Mesendoderm (in vitro differentiated cells): ENCODE results near the gene C1QL2.

Source experiments
- DNase-seq: peaks from one replicate; pipeline ENCODE4 v3.0.0; 2013
- H2AK5ac ChIP-seq: 2 replicates; pipeline ENCODE4 v1.6.1; 2013; ENCODE audit warnings: low read length, inconsistent platforms
- H2BK120ac ChIP-seq: 2 replicates; pipeline ENCODE4 v1.6.1; 2013; ENCODE audit warnings: low read depth, mild to moderate bottlenecking, low read length, moderate library complexity, mixed read lengths
- H2BK15ac ChIP-seq: replicated peaks from 2 replicates; pipeline ENCODE4 v1.6.1; 2013; ENCODE audit warnings: low read depth, mild to moderate bottlenecking, moderate library complexity
- H2BK5ac ChIP-seq: 2 replicates; pipeline ENCODE4 v1.6.1; 2013; ENCODE audit warnings: low read length, inconsistent platforms
- H3K18ac ChIP-seq: 2 replicates; pipeline ENCODE4 v1.6.1; 2013; ENCODE audit warnings: mild to moderate bottlenecking, low read length, mixed read lengths
- H3K23ac ChIP-seq: one replicate; pipeline ENCODE4 v1.6.1; 2013; ENCODE audit warnings: low read length
- H3K27ac ChIP-seq: 2 replicates; pipeline ENCODE4 v1.5.1; 2013; ENCODE audit warnings: low read depth, mild to moderate bottlenecking, inconsistent platforms, low read length, moderate library complexity
- H3K27me3 ChIP-seq: 2 replicates; pipeline ENCODE4 v1.6.1; 2013; ENCODE audit warnings: low read length, control low read depth, mild to moderate bottlenecking, inconsistent platforms; ENCODE audit not compliant: insufficient read depth, poor library complexity
- H3K36me3 ChIP-seq: 2 replicates; pipeline ENCODE4 v1.6.1; 2013; ENCODE audit warnings: low read length, inconsistent platforms; ENCODE audit not compliant: control insufficient read depth, insufficient read depth
- H3K4ac ChIP-seq: one replicate; pipeline ENCODE4 v1.6.1; 2013; ENCODE audit warnings: low read depth, mild to moderate bottlenecking, low read length, moderate library complexity
- H3K4me1 ChIP-seq: 2 replicates; pipeline ENCODE4 v1.6.1; 2013; ENCODE audit warnings: low read depth, low read length, inconsistent platforms; ENCODE audit not compliant: control insufficient read depth
- H3K4me2 ChIP-seq: 2 replicates; pipeline ENCODE4 v1.6.1; 2013; ENCODE audit warnings: low read length
- H3K4me3 ChIP-seq: 2 replicates; pipeline ENCODE4 v1.5.1; 2013; ENCODE audit warnings: mild to moderate bottlenecking, low read length
- H3K56ac ChIP-seq: one replicate; pipeline ENCODE4 v1.6.1; 2013; ENCODE audit warnings: low read length
- H3K79me1 ChIP-seq: 2 replicates; pipeline ENCODE4 v1.6.1; 2013; ENCODE audit warnings: low read length, inconsistent platforms
- H3K79me2 ChIP-seq: 2 replicates; pipeline ENCODE4 v1.6.1; 2013; ENCODE audit warnings: mild to moderate bottlenecking, low read length; ENCODE audit not compliant: control insufficient read depth, insufficient read depth
- H3K9ac ChIP-seq: 2 replicates; pipeline ENCODE4 v1.6.1; 2013; ENCODE audit warnings: low read length, inconsistent platforms
- H4K5ac ChIP-seq: one replicate; pipeline ENCODE4 v1.6.1; 2013; ENCODE audit warnings: low read length
- H4K8ac ChIP-seq: one replicate; pipeline ENCODE4 v1.6.1; 2013; ENCODE audit warnings: low read depth, mild to moderate bottlenecking, control low read depth, low read length, moderate library complexity
- WGBS: extraction: QIAGEN DNeasy Blood & Tissue Kit; methylation state at CpG from one replicate; pipeline ENCODE4 v1.1.7; 2013; ENCODE audit warnings: low lambda C conversion rate, missing lambda C conversion rate; ENCODE audit not compliant: insufficient coverage; ENCODE audit errors: extremely low coverage; 5-methylcytosine and 5-hydroxymethylcytosine counted together

Gene C1QL2

GRCh38 chr2:119174216-119174992 is 15.9 kb upstream of the C1QL2 start:
- Histone ChIP-seq H3K23ac (no peak overlapping the region), H3K4me1 (no peaks in the 10 kb centered on the region), H3K4ac (no peak overlapping the region), H3K79me2 (no peaks in the 10 kb centered on the region), H2BK5ac (no peak overlapping the region), H3K79me1 (no peaks in the 10 kb centered on the region), H2BK120ac (no peak overlapping the region), H3K36me3 (no peaks in the 10 kb centered on the region), H3K4me3 (no peak overlapping the region), H4K5ac (no peak overlapping the region), H3K27me3 (no peaks in the 10 kb centered on the region), H3K27ac (no peak overlapping the region), H2BK15ac (no peak overlapping the region), H4K8ac (no peak overlapping the region), H3K56ac (no peak overlapping the region), H3K18ac (no peak overlapping the region), H3K9ac (no peak overlapping the region), H3K4me2 (no peak overlapping the region), H2AK5ac (no peak overlapping the region)
- no CpG with 5 or more reads among the region's 22 CpGs for whole genome bisulfite sequencing
- peak; percentile 65 for DNase-seq

- Histone ChIP-seq H4K5ac (no peak overlapping the region), H3K18ac (no peak overlapping the region), H2AK5ac (no peak overlapping the region), H2BK120ac (no peak overlapping the region), H3K4ac (no peak overlapping the region), H3K4me1 (no peaks in the 10 kb centered on the region), H3K56ac (no peak overlapping the region), H3K4me2 (no peak overlapping the region), H2BK5ac (no peak overlapping the region), H3K79me1 (no peaks in the 10 kb centered on the region), H3K9ac (no peak overlapping the region), H3K4me3 (no peak overlapping the region), H3K27ac (no peak overlapping the region), H2BK15ac (no peak overlapping the region), H4K8ac (no peak overlapping the region), H3K23ac (no peak overlapping the region), H3K79me2 (no peaks in the 10 kb centered on the region), H3K36me3 (no peaks in the 10 kb centered on the region), H3K27me3 (no peaks in the 10 kb centered on the region)
- no CpG with 5 or more reads among the region's 14 CpGs for WGBS
- no peak for DNase-seq
These were observed 15.1 kb upstream of the C1QL2 start for GRCh38 chr2:119173556-119174060.

- no peak overlapping the region for H2BK120ac ChIP-seq
- H3K36me3 ChIP-seq: no peaks in the 10 kb centered on the region
- H3K4me3 ChIP-seq: no peak overlapping the region
- H3K79me2 ChIP-seq: no peaks in the 10 kb centered on the region
- H3K27ac ChIP-seq: no peak overlapping the region
- no peaks in the 10 kb centered on the region for H3K4me1 ChIP-seq
- no peak for DNase-seq
- no peak overlapping the region for H2AK5ac ChIP-seq
- H3K23ac ChIP-seq: no peak overlapping the region
- H4K5ac ChIP-seq: no peak overlapping the region
- H3K4me2 ChIP-seq: no peak overlapping the region
- H2BK15ac ChIP-seq: no peak overlapping the region
- no peak overlapping the region for H2BK5ac ChIP-seq
- no peak overlapping the region for H3K56ac ChIP-seq
- no peak overlapping the region for H3K4ac ChIP-seq
- H3K27me3 ChIP-seq: no peaks in the 10 kb centered on the region
- no peak overlapping the region for H4K8ac ChIP-seq
- WGBS: no CpG with 5 or more reads among the region's 16 CpGs
- no peak overlapping the region for H3K18ac ChIP-seq
- H3K9ac ChIP-seq: no peak overlapping the region
- H3K79me1 ChIP-seq: no peaks in the 10 kb centered on the region
These were observed 12.0 kb upstream of the C1QL2 start for GRCh38 chr2:119170504-119170903.

- H3K27me3 ChIP-seq: no peaks in the 10 kb centered on the region
- H3K23ac ChIP-seq: no peak overlapping the region
These were observed 11.2 kb upstream of the C1QL2 start for GRCh38 chr2:119169717-119170116.

GRCh38 chr2:119160361-119160990 is 1.9 kb upstream of the C1QL2 start:
- Histone ChIP-seq H3K4ac (no peak overlapping the region), H3K4me3 (no peak overlapping the region), H3K23ac (no peak overlapping the region), H3K79me2 (no peaks in the 10 kb centered on the region), H2BK120ac (no peak overlapping the region), H2BK15ac (no peak overlapping the region), H3K18ac (no peak overlapping the region), H3K9ac (no peak overlapping the region), H3K79me1 (no peaks in the 10 kb centered on the region), H2BK5ac (no peak overlapping the region), H2AK5ac (no peak overlapping the region), H3K56ac (no peak overlapping the region), H4K8ac (no peak overlapping the region), H3K27ac (no peak overlapping the region), H4K5ac (no peak overlapping the region), H3K36me3 (no peaks in the 10 kb centered on the region), H3K4me2 (no peak overlapping the region), H3K27me3 (peaks cover 18% of the 10 kb centered on the region), H3K4me1 (no peaks in the 10 kb centered on the region)
- DNase-seq: no peak
- WGBS: no CpG with 5 or more reads among the region's 9 CpGs

More at GRCh38 chr2:119169717-119170116, 11.2 kb upstream of the C1QL2 start:
- no peak overlapping the region for H3K27ac ChIP-seq
- H4K5ac ChIP-seq: no peak overlapping the region
- no CpG with 5 or more reads among the region's 10 CpGs for WGBS
- no peak overlapping the region for H2BK15ac ChIP-seq
- H3K9ac ChIP-seq: no peak overlapping the region
- H3K4ac ChIP-seq: no peak overlapping the region
- peak; percentile 21 for DNase-seq
- H2BK120ac ChIP-seq: no peak overlapping the region
- H3K4me2 ChIP-seq: no peak overlapping the region
- no peak overlapping the region for H2AK5ac ChIP-seq
- H3K4me3 ChIP-seq: no peak overlapping the region
- no peaks in the 10 kb centered on the region for H3K79me1 ChIP-seq
- no peak overlapping the region for H3K18ac ChIP-seq
- H3K36me3 ChIP-seq: no peaks in the 10 kb centered on the region
- no peaks in the 10 kb centered on the region for H3K4me1 ChIP-seq
- H4K8ac ChIP-seq: no peak overlapping the region
- H2BK5ac ChIP-seq: no peak overlapping the region
- no peaks in the 10 kb centered on the region for H3K79me2 ChIP-seq
- H3K56ac ChIP-seq: no peak overlapping the region
